ENCODE data around the gene RNU6-9.
"Not testable (repeated sequence)": the region's sequence is repeated elsewhere in the genome, so short reads cannot be mapped to it uniquely, and the experiment has no call there.

RNU6-9 gene

GRCh38 chr19:861756-862580 is 31.3 kb upstream of the RNU6-9 start:
- peak; percentile 57 for DNase-seq

- peak; percentile 81 for DNase-seq
Observed at GRCh38 chr19:862581-863314, 30.5 kb upstream of the RNU6-9 start.

- no peak for DNase-seq
Observed at GRCh38 chr19:863315-863620, 30.0 kb upstream of the RNU6-9 start.

DNA sequence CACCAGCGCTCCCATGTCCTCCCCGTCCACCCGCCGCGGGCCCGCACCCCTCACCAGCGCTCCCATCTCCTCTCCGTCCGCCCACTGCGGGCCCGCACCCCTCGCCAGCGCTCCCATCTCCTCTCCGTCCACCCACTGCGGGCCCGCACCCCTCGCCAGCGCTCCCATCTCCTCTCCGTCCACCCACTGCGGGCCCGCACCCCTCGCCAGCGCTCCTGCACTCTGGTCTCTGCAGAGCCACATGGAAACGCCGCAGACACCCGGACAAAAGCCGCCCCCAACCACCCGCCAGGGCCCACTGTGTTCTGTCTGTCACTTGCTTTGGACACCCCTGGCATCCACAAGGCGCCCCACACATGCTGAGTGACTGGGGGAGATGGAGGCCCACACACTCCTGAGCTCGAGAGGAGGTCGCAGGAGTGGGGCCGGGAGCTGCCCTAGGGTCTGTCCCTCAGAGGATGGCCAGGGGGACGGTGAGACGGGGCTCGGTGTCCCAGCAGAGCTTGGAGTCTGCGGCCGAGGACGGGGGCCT is 26.4 kb upstream of the RNU6-9 start:
- no peak for DNase-seq

- DNase-seq, result no peak
Observed at GRCh38 chr19:867301-867793, 25.9 kb upstream of the RNU6-9 start.

GRCh38 chr19:867855-868457 is 25.3 kb upstream of the RNU6-9 start:
- no peak for DNase-seq

GRCh38 chr19:868458-869244 is 24.6 kb upstream of the RNU6-9 start:
- DNase-seq, result no peak

GRCh38 chr19:869245-870177 is 23.8 kb upstream of the RNU6-9 start:
- DNase-seq, result no peak

- no peak for DNase-seq
Observed at GRCh38 chr19:870314-870713, 23.0 kb upstream of the RNU6-9 start.

DNA sequence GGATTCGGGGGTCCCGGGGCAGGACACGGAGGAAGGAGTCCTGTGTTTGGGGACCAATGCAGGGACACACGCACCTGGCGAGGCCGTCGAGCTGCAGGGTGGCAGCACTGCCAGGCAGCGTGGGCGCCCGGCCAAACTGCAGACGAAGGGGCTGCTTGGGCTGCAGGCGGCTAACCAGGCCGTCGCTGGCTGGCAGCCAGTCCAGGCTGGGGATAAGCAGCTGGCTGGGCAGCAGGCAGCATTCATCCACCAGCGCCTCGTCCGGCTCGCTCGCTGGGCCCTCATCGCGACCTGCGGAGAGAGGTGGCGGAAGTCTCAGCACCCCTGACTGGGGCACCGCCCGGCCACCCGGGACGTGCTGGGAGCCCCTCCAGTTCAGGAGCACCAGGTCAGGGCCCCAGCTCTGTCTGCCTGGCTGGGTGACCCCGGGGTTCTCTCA is 22.3 kb upstream of the RNU6-9 start:
- DNase-seq, result no peak

GRCh38 chr19:871446-872265 is 21.6 kb upstream of the RNU6-9 start:
- no peak for DNase-seq

DNA sequence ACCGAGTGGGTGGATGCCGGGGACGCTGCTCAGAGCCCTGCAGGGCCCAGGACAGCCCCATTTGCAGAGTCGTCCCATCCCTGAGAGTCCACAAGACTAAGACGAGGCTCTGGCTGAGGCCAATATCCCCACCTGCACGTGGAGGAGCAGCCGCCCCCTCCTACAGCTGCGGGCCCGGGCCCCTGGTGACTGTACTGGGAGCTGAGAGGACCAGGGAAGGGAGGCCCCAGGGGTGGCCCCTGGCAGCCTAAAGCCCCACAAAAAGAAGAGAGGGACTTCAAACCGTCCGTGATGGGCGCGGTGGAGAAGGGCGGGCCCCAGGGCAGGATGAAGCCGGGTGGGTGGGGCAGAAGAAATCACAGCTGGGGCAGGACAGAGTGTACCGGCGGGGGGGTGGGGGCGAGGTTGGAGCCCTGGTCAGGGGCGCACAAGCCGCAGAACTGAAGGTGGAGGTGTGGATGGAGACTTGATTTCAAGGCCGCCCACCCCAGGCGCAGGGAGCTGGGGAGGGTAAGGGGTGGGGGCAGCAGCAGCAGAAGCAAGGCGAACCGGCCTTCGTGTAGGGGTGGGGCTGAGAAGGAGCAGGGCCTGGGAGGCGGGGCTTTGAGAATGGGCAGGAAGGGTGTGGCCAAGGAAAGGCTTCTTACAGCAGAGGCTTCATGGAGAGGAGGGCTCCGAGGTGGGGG is 20.9 kb upstream of the RNU6-9 start:
- DNase-seq, result peak; percentile 76

DNA sequence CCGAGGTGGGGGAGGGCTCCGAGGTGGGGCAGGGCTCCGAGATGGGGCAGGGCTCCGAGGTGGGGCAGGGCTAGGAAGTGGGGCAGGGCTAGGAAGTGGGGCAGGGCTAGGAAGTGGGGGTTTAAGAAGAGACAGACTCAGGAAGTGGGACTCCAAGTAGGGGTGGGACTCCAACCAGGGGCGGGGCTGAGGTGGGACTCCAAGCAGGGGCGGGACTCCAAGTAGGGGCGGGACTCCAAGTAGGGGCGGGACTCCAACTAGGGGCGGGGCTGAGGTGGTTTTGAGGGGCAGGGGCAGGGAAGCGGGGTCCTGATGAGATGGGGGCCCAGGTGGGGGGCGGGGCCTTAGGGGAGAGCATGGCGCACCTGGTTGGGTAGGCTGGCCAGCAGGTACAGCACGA is 20.2 kb upstream of the RNU6-9 start:
- DNase-seq, result peak; percentile 57

DNA sequence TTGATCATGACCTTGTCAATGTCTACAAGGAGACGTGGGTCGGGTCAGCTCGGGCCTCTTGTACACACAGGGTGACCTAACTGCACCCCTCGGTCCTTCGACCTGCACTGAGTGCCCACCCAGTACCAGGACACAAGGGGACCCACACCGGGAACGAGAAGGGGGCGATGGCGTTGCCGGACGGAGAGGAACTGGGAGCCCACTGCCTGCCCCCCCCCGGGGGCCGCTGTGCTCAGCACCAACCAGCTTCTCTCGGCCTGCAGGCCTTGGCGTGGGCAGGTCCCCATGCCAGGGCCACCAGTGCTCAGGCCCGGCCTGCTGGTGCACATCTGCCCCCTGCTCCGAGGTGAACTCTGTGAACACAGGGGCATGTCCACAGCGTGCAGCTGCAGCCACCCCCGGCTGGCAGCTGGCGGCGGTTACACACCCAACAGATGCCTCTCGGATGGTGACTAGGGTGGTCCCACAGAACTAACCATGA is 19.7 kb upstream of the RNU6-9 start:
- no peak for DNase-seq

GRCh38 chr19:875265-875879 is 17.9 kb upstream of the RNU6-9 start:
- no peak for DNase-seq

GRCh38 chr19:876089-876488 is 17.2 kb upstream of the RNU6-9 start:
- no peak for DNase-seq

DNA sequence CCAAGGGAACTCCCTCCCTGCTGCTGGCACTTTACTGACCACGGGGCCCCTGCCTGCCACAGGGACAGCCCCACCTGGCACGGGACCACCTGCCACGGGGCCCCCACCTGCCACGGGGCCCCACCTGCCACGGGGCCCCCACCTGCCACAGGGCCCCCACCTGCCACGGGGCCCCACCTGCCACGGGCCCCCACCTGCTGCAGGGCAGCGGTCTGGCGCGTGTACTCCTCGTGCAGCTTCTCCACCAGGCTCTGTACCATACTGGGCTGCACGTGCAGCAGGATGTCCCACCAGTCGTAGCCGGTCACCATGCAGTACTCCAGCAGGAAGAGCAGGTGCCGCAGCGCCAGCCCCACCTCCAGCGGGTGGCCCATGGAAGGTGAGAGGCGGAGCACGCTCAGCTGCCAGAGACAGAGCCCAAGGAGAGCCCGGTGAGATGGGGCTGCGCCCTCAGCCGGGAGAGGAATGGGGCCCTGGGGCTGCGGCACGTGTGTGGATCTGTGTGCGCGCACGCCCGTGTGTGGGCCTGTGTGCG is 16.4 kb upstream of the RNU6-9 start:
- no peak for DNase-seq

DNA sequence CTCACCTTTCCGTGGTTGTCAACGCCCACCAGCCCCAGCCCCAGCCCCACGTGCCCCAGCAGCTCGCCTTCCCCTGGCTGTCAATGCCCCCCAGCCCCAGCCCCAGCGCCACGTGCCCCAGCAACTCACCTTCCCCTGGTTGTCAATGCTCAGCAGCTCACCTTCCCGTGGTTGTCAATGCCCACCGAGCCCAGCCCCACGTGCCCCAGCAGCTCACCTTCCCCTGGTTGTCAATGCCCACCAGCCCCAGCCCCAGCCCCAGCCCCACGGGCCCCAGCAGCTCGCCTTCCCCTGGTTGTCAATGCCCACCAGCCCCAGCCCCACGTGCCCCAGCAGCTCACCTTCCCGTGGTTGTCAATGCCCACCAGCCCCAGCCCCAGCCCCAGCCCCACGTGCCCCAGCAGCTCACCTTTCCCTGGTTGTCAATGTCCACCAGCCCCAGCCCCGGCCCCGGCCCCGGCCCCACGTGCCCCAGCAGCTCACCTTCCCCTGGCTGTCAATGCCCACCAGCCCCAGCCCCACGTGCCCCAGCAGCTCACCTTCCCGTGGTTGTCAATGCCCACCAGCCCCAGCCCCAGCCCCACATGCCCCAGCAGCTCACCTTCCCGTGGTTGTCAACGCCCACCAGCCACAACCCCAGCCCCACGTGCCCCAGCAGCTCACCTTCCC is 15.2 kb upstream of the RNU6-9 start:
- DNase-seq, result not testable (repeated sequence)

Measured in activated CD4-positive, CD25-positive, alpha-beta regulatory T cell treated with anti-CD3 and anti-CD28 coated beads, Interleukin-2, amount 50 U/mL, for 72 hours (primary cell).